Liver (tissue), 3 donors: ENCODE measurements around the gene SH3RF3.

Experiments
- ATF3 ChIP-seq: IDR thresholded peaks from 2 replicates; pipeline ENCODE4 v1.6.1; 2016; ENCODE audit warnings: antibody characterized with exemption
- CTCF ChIP-seq: fragments of 150-350 bp; IDR thresholded peaks from 2 replicates; pipeline ENCODE4 v1.5.1; 2017; ENCODE audit warnings: improper control_type of control experiment, low read depth, low read length; ENCODE audit not compliant: missing input control
- EGR1 ChIP-seq, 2 donors: IDR thresholded peaks; 2 replicates each; pipeline ENCODE4 v1.6.1; 2016 to 2018; ENCODE audit warnings: antibody characterized with exemption in 2 of 2, low read depth in 2 of 2
- GABPA ChIP-seq, 2 donors: IDR thresholded peaks in 1 of 2; conservative IDR thresholded peaks in 1 of 2; 2 replicates each; pipeline ENCODE4 v1.6.1; 2016; ENCODE audit warnings: antibody characterized with exemption in 2 of 2, mild to moderate bottlenecking in 1 of 2, moderate library complexity in 1 of 2
- JUND ChIP-seq, 2 donors: IDR thresholded peaks; 2 replicates each; pipeline ENCODE4 v1.6.1; 2016; ENCODE audit warnings: antibody characterized with exemption in 2 of 2
- MAX ChIP-seq: IDR thresholded peaks from 2 replicates; pipeline ENCODE4 v1.6.1; 2016; ENCODE audit warnings: antibody characterized with exemption
- NR2F2 ChIP-seq: IDR thresholded peaks from 2 replicates; pipeline ENCODE4 v1.6.1; 2016; ENCODE audit warnings: antibody characterized with exemption
- RAD21 ChIP-seq, 2 donors: IDR thresholded peaks; 2 replicates each; pipeline ENCODE4 v1.6.1; 2016; ENCODE audit warnings: antibody characterized with exemption in 2 of 2, mild to moderate bottlenecking in 2 of 2
- REST ChIP-seq: IDR thresholded peaks from 2 replicates; pipeline ENCODE4 v1.6.1; 2016; ENCODE audit warnings: antibody characterized with exemption, mild to moderate bottlenecking
- SP1 ChIP-seq: IDR thresholded peaks from 2 replicates; pipeline ENCODE4 v1.6.1; 2018; ENCODE audit warnings: antibody characterized with exemption, mild to moderate bottlenecking
- TAF1 ChIP-seq: conservative IDR thresholded peaks from 2 replicates; pipeline ENCODE4 v1.6.1; 2016; ENCODE audit warnings: antibody characterized with exemption, mild to moderate bottlenecking
- YY1 ChIP-seq: IDR thresholded peaks from 2 replicates; pipeline ENCODE4 v1.6.1; 2016; ENCODE audit warnings: antibody characterized with exemption, mild to moderate bottlenecking
- ZBTB33 ChIP-seq: IDR thresholded peaks from 2 replicates; pipeline ENCODE4 v1.6.1; 2016; ENCODE audit warnings: antibody characterized with exemption
- donor health status: healthy.
- donor health status: healthy.

GRCh38 chr2:109549016-109549590 is 420.1 kb downstream of the SH3RF3 start:
- no peak for TF ChIP-seq CTCF
- no peak for TF ChIP-seq ATF3
- no peak for TF ChIP-seq RAD21 (IDR thresholded peaks at IDR 0.05)
- no peak for TF ChIP-seq YY1
- TF ChIP-seq REST = no peak
- TF ChIP-seq NR2F2 = no peak
- TF ChIP-seq MAX = no peak
- TF ChIP-seq EGR1 (IDR thresholded peaks at IDR 0.05; ENCODE audit: low read depth in 2 of 2) = no peak
- no peak for TF ChIP-seq GABPA (IDR thresholded peaks at IDR 0.05 in 1 of 2, conservative IDR thresholded peaks at IDR 0.05 in 1 of 2)
- TF ChIP-seq ZBTB33 = no peak
- peak; percentile 32 for TF ChIP-seq SP1
- no peak for TF ChIP-seq JUND (IDR thresholded peaks at IDR 0.05)
- TF ChIP-seq TAF1 = no peak
